PC-3 (cell line): Measurements from ENCODE around the gene EXOC4. TPM values are rescaled to one million over a fixed set of nuclear protein-coding genes. Genes with fewer than 3 reads are reported as not detected.

ENCODE experiments used
- ATAC-seq: fragments of 200-7000 bp; cut with Tn5 transposase; 2 replicates; pipeline ENCODE4 v1.9.1; 2020; ENCODE audit warnings: mild to moderate bottlenecking, moderate library complexity
- BruUV-seq: library from RNA; stranded (reverse); fragments of 400-500 nt; replicated peaks from 2 replicates; lab custom pipeline; 2021; lab: Mats Ljungman, UMichigan
- CTCF ChIA-PET: fragments of 300-600 bp; sonication (Branson Sonifier 250); formaldehyde crosslinking; loops from one replicate; lab custom pipeline; 2022; ENCODE audit warnings: antibody characterized with exemption; lab: Charles Lee
- POLR2A ChIA-PET: fragments of 300-600 bp; sonication (Branson Sonifier 250); formaldehyde crosslinking; loops from one replicate; lab custom pipeline; 2022; ENCODE audit warnings: antibody characterized with exemption; ENCODE audit not compliant: unreplicated experiment; lab: Charles Lee
- DNase-seq: peaks from one replicate; pipeline ENCODE4 v3.0.0-alpha.2; 2015
- H2AFZ ChIP-seq: fragments of 300-600 bp; sonication (generic); 2 replicates; pipeline ENCODE4 v1.6.0; 2016; ENCODE audit warnings: antibody characterized with exemption, low read length
- H3F3A ChIP-seq: fragments of 300-600 bp; sonication (generic); one replicate; pipeline ENCODE4 v1.6.0; 2017; ENCODE audit warnings: antibody characterized with exemption, low read length, control low read depth, mild to moderate bottlenecking; ENCODE audit not compliant: unreplicated experiment
- H3K27ac ChIP-seq: fragments of 300-600 bp; sonication (generic); 2 replicates; pipeline ENCODE4 v1.5.1; 2016; ENCODE audit warnings: mild to moderate bottlenecking, low read length
- H3K27me3 ChIP-seq: fragments of 300-600 bp; sonication (generic); 2 replicates; pipeline ENCODE4 v1.6.1; 2016; ENCODE audit warnings: low read length, mixed read lengths
- H3K36me3 ChIP-seq: fragments of 300-600 bp; sonication (generic); 2 replicates; pipeline ENCODE4 v1.6.1; 2016; ENCODE audit warnings: low read depth, mixed run types, low read length, mixed read lengths
- H3K4me1 ChIP-seq: fragments of 300-600 bp; sonication (generic); 2 replicates; pipeline ENCODE4 v1.5.1; 2016; ENCODE audit warnings: low read length; ENCODE audit not compliant: insufficient read depth
- H3K4me2 ChIP-seq: fragments of 300-600 bp; sonication (generic); 2 replicates; pipeline ENCODE4 v1.6.0; 2016; ENCODE audit warnings: low read length
- H3K4me3 ChIP-seq: fragments of 300-600 bp; sonication (generic); 2 replicates; pipeline ENCODE4 v1.5.1; 2016; ENCODE audit warnings: mild to moderate bottlenecking, low read length, mixed read lengths
- H3K79me2 ChIP-seq: fragments of 300-600 bp; sonication (generic); 2 replicates; pipeline ENCODE4 v1.6.1; 2017; ENCODE audit warnings: low read length, mixed read lengths
- H3K9ac ChIP-seq: fragments of 300-600 bp; sonication (generic); 2 replicates; pipeline ENCODE4 v1.6.0; 2016; ENCODE audit warnings: mild to moderate bottlenecking, low read length
- H3K9me2 ChIP-seq: fragments of 300-600 bp; sonication (generic); replicated peaks from 2 replicates; pipeline ENCODE4 v1.6.1; 2016; ENCODE audit warnings: mixed run types, low read length, mixed read lengths
- H3K9me3 ChIP-seq: fragments of 300-600 bp; sonication (generic); 2 replicates; pipeline ENCODE4 v1.6.1; 2016; ENCODE audit warnings: low read length, mixed read lengths
- H4K20me1 ChIP-seq: fragments of 300-600 bp; sonication (generic); 2 replicates; pipeline ENCODE4 v1.6.1; 2016; ENCODE audit warnings: low read length, mixed read lengths
- EZH2 ChIP-seq: fragments of 300-600 bp; sonication (generic); IDR thresholded peaks from one replicate; pipeline ENCODE4 v1.6.1; 2017; ENCODE audit warnings: antibody characterized with exemption, mild to moderate bottlenecking, low read length; ENCODE audit not compliant: unreplicated experiment
- EZH2phosphoT487 ChIP-seq: fragments of 300-600 bp; sonication (generic); IDR thresholded peaks from 2 replicates; pipeline ENCODE4 v1.6.1; 2018; ENCODE audit warnings: mild to moderate bottlenecking, antibody characterized with exemption, low read length, borderline replicate concordance
- intact Hi-C: fragments of 100-400 bp; cut with micrococcal nuclease; formaldehyde crosslinking; loops from 2 replicates; pipeline ENCODE4 v1.9.0; 2023
- total RNA-seq: library from RNA; depleted of rRNA; stranded (reverse); fragments of >200 nt; gene quantifications from 2 replicates; pipeline ENCODE4 v1.2.3, GENCODE V29; 2014
- TF ChIP-seq, protein P1 (sequence below): fragments of 300-600 bp; sonication (generic); conservative IDR thresholded peaks from 2 replicates; pipeline ENCODE4 v1.5.1; 2017; ENCODE audit warnings: antibody characterized with exemption, low read depth, mild to moderate bottlenecking, low read length

Gene EXOC4
- total RNA-seq, 1 experiment from 2014 or later = 43.5 TPM

DNA sequence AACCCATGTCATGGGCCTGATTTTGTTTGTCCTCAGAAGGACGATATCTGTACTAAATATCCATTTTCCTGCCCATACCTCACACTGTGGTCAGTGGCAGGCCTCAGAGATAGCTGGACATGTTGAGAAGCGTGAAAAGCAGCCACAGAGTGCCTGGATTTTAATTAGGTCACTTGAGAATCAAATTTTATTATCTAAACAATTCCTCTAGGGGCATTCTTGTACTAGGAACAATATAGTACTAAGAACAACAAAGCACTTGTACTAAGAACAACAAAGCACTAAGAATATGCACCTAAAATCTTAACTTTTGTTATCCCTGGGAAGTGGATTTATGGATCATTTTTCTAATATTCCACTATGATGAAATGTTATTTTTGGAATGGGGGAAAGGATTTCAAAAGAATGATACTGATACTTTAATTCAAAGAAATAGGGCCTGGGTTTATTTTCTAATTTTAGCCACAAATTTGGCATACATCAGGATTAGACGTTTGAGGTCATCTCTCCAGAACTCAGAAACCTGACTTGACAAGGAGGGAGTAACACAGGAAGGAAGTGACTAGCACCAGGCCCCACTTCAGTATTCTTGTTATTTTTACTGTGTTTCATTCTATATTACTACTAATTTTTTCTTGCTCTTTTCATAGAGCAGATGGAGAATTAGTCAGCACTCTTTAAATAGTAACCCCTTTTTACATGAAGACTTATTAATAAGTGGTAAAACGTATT, 112.2 kb downstream of the EXOC4 start:
- H3K4me1 ChIP-seq = no peaks in the 10 kb centered on the region
- no peaks in the 10 kb centered on the region for H3K79me2 ChIP-seq
- peak; percentile 58 for ATAC-seq
- H3K4me3 ChIP-seq = no peak overlapping the region
- DNase-seq = no peak
- H3K4me2 ChIP-seq = no peak overlapping the region
- intact Hi-C loops = no loop called here
- BruUV-seq = no TSS peak
- H3K9ac ChIP-seq = no peak overlapping the region
- H3K27ac ChIP-seq = no peak overlapping the region
- H3K9me2 ChIP-seq = no peaks in the 10 kb centered on the region
- H3F3A ChIP-seq = no peaks in the 10 kb centered on the region
- no peak for TF ChIP-seq EZH2
- no peak for TF ChIP-seq EZH2phosphoT487
- TF ChIP-seq, protein P1, sequence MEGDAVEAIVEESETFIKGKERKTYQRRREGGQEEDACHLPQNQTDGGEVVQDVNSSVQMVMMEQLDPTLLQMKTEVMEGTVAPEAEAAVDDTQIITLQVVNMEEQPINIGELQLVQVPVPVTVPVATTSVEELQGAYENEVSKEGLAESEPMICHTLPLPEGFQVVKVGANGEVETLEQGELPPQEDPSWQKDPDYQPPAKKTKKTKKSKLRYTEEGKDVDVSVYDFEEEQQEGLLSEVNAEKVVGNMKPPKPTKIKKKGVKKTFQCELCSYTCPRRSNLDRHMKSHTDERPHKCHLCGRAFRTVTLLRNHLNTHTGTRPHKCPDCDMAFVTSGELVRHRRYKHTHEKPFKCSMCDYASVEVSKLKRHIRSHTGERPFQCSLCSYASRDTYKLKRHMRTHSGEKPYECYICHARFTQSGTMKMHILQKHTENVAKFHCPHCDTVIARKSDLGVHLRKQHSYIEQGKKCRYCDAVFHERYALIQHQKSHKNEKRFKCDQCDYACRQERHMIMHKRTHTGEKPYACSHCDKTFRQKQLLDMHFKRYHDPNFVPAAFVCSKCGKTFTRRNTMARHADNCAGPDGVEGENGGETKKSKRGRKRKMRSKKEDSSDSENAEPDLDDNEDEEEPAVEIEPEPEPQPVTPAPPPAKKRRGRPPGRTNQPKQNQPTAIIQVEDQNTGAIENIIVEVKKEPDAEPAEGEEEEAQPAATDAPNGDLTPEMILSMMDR = no peak
- no peaks in the 10 kb centered on the region for H3K9me3 ChIP-seq
- H3K36me3 ChIP-seq = no peaks in the 10 kb centered on the region
- no peaks in the 10 kb centered on the region for H4K20me1 ChIP-seq
- H3K27me3 ChIP-seq = no peaks in the 10 kb centered on the region
- H2AFZ ChIP-seq = no peak overlapping the region
- CTCF ChIA-PET = no interaction called here
- POLR2A ChIA-PET = no interaction called here

DNA sequence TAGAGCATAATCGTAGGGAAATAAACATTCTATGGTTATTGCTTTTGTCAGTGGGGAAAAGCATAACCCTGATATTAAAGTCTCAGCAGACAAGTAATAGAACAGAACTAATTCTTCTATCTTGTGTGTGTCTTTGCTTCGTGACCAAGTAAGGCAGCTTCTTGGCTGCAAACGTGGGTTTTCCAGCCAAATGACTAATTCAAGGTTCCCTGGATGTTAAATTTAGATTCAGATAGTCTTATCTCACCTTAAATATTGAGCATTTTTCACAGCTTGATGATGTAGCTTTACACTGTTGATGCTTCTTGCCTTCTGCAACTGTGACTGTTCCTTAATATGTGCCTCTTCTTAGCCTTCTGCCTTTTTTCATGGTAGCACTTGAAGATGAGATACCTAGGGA, 113.0 kb downstream of the EXOC4 start:
- no peaks in the 10 kb centered on the region for H3K27me3 ChIP-seq
- ATAC-seq (no peak), DNase-seq (no peak)
- no peaks in the 10 kb centered on the region for H3K36me3 ChIP-seq
- H3K27ac ChIP-seq = no peak overlapping the region
- no peak overlapping the region for H3K9ac ChIP-seq
- CTCF ChIA-PET = no interaction called here
- no peak for TF ChIP-seq EZH2
- TF ChIP-seq, protein P1 = no peak
- TF ChIP-seq EZH2phosphoT487 = no peak
- BruUV-seq = no TSS peak
- H2AFZ ChIP-seq = no peak overlapping the region
- no peaks in the 10 kb centered on the region for H3F3A ChIP-seq
- H3K4me3 ChIP-seq = no peak overlapping the region
- H3K79me2 ChIP-seq = no peaks in the 10 kb centered on the region
- no peak overlapping the region for H3K4me2 ChIP-seq
- no peaks in the 10 kb centered on the region for H3K9me3 ChIP-seq
- H4K20me1 ChIP-seq = no peaks in the 10 kb centered on the region
- no peaks in the 10 kb centered on the region for H3K9me2 ChIP-seq
- no peaks in the 10 kb centered on the region for H3K4me1 ChIP-seq
- intact Hi-C loops = no loop called here
- POLR2A ChIA-PET = no interaction called here

DNA sequence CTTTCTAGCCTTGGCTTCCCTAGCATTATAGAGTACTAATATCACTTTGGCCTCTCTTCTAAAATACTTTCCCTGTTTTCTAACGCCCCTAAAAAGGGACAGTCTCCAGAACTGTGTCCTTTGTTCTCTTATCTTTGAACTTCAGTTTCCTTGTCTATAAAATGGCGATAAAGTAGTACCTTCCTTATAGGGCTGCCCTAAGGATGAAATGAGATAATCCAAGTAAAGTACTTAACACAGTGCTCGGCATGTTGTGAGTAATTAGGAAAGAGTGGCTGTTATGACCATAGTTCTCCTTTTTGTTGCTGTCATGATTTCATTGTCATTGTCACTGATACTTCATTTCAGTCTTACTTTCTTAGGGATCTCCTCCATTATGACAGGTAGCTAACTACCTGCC, 114.7 kb downstream of the EXOC4 start:
- Histone ChIP-seq H3F3A (no peaks in the 10 kb centered on the region), H3K79me2 (no peaks in the 10 kb centered on the region), H3K4me2 (no peak overlapping the region), H3K27ac (no peak overlapping the region), H3K27me3 (no peaks in the 10 kb centered on the region), H4K20me1 (no peaks in the 10 kb centered on the region), H3K9me3 (no peaks in the 10 kb centered on the region), H3K4me1 (no peaks in the 10 kb centered on the region), H3K4me3 (no peak overlapping the region), H2AFZ (no peak overlapping the region), H3K9ac (no peak overlapping the region), H3K36me3 (no peaks in the 10 kb centered on the region), H3K9me2 (no peaks in the 10 kb centered on the region)
- DNase-seq (no peak), ATAC-seq (no peak)
- ChIA-PET POLR2A (no interaction called here), CTCF (no interaction called here)
- no TSS peak for BruUV-seq
- no peak for TF ChIP-seq EZH2phosphoT487
- TF ChIP-seq, protein P1 = no peak
- no peak for TF ChIP-seq EZH2
- intact Hi-C loops = no loop called here
